Stimulated activated CD4-positive, alpha-beta T cell treated with anti-CD3 and anti-CD28 coated beads, Interleukin-1b, Interleukin-23, amount 100 ng/mL, for 48 hours (primary cell): Measurements from ENCODE around the gene AVP.
"Not testable (repeated sequence)": the region's sequence is repeated elsewhere in the genome, so short reads cannot be mapped to it uniquely, and the experiment has no call there.

Experiments used
- DNase-seq: peaks from one replicate; pipeline ENCODE4 v3.0.0-alpha.2; 2020

AVP gene

DNA sequence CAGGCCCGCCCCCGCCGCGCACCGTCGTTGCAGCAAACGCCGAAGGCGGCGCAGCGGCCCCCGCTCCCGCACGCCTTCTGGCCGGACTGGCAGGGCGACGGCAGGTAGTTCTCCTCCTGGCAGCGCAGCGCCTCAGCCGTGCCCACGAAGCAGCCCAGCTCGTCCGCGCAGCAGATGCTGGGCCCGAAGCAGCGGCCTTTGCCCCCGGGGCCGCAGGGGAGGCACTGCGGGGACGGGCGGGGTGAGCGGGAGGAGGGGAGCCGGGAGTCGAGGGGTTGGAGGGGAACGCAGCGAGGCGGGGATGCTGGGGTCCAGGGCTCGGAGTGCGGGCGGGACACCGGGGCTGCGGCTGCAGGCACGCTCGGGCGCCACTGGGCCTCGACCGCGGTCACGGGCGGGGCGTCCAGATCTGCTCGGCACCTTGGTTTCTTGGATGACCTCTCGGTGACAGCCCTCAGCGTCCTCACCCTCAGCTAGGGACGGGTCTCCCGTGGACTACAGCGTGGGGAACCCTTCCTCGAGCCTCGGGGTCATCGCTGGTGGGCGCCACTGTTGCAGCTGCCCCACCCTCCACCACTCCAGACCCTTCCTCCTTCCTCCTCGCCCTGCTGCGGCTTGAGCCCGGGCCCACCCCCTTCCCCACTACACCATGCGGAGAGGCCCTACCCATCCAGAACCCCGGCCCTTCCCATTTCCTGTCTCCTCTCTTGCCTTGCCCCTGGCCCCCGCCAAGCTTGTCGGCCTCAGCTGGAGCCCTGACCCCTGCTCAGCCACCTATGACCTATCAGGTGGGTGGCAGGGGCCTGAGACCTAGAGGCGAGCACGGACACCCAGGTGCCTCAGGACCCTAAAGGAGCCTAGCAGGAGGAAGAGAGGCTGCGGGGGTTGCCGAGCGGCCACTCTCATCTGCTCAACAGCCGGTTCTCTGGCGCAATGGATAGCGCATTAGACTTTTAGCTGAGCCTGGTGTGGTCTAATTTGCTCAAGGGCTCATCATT lies 1.3 kb downstream of the AVP start:
- no peak for DNase-seq

DNA sequence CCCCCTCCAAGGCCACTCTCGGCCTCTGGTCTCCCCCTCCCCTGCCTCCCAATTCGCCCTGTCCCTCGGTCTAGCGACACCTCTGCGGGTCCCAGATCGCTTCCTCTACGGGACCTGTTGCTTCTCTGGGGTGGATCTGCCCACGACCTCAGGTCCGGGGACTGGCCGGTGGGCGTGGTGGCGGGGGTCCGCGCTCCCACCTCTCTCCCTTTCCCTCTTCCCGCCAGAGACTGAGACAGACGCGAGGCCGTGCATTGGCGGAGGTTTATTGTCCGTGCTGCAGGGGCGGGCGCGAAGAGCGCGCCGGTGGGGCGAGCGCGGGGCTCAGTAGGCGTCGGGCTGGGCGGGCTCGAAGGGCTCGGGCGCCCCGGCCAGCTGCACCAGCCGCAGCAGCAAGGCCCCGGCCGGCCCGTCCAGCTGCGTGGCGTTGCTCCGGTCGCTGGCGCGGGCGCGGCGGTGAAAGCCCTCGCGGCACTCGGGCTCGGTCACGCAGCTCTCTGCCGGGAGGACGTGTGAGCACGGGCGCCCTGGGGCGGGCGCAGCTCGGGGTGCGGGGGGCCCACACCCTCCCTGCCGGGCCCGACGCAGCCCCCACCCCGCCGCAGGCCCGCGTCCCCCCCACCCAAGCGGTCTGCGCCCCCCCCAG lies 2.1 kb downstream of the AVP start:
- no peak for DNase-seq

DNA sequence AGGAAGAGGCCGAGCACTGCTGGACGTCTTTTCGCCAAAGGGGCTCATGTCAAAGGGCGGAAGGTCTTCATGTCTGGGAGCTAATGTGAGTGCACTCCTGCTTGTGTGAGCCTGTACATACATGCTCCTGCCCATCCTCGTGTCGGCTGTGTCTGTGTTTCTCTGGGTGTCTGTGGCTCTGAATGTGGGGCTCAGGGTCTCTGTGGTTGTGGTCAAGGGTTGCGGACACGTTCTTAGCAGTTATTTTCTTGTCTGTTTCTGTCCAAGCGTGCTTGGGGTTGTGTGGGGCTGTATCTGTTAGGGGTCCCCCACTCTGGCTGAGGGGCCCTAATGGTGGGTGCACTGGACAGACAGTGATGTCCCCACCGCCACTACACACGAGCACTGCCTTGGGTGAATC lies 2.9 kb downstream of the AVP start:
- DNase-seq: no peak

- DNase-seq: no peak
Observed at GRCh38 chr20:3080939-3081388, 3.6 kb downstream of the AVP start.

- DNase-seq: no peak
Observed at GRCh38 chr20:3077618-3078134, 6.8 kb downstream of the AVP start.

DNA sequence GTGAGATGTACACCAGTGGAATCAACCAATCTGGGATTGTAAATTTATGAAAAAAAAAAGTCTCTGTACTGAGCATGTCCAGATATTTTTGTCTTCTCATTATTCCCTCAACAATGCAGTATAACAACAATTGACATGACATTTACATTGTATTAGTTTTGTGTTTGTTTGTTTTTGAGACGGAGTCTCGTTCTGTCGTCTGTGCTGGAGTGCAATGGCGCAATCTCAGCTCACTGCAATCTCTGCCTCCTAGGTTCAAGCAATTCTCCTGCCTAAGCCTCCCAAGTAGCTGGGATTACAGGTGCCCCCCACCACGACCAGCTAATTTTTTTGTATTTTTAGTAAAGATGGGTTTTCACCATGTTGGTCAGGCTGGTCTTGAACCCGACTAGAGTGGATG lies 9.2 kb downstream of the AVP start:
- DNase-seq: not testable (repeated sequence)

GRCh38 chr20:3074812-3075211 lies 9.7 kb downstream of the AVP start:
- DNase-seq: no peak

GRCh38 chr20:3073251-3073643 lies 11.3 kb downstream of the AVP start:
- DNase-seq: peak; percentile 48

DNA sequence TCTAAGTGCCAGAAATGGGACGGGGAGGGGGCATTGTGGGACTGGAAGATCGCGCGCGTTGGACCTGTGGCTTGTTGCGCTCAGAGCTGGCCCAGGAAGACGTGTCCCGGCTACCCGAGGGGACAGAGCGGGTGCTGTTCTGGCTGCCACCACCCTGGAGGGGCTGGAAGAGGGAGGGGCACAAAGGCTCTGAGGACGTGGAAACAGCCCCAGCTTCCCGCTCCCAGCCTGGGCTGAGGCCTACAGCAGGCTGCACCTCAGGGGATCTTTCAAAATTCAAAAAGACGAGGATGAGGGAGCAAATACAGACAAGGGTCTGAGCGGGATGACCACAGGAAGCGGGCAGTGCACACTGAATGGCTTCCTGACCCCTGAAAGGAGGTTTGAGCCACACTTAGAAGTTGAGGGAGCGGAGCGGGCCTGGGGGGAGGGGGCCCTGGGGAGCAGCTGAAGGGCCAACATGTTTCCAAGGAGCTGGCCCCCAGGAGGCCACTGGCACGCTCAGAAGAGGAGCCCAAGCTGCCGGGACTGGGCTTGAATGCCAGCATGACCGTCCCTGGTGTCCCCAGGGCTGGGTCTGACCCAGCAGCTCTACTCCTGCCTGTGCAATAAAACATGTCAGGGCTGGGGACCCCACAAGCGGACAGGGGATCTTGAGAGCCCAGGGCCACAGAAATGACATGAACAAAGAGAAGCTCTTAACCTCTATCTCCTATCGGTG lies 11.8 kb downstream of the AVP start:
- no peak for DNase-seq

DNA sequence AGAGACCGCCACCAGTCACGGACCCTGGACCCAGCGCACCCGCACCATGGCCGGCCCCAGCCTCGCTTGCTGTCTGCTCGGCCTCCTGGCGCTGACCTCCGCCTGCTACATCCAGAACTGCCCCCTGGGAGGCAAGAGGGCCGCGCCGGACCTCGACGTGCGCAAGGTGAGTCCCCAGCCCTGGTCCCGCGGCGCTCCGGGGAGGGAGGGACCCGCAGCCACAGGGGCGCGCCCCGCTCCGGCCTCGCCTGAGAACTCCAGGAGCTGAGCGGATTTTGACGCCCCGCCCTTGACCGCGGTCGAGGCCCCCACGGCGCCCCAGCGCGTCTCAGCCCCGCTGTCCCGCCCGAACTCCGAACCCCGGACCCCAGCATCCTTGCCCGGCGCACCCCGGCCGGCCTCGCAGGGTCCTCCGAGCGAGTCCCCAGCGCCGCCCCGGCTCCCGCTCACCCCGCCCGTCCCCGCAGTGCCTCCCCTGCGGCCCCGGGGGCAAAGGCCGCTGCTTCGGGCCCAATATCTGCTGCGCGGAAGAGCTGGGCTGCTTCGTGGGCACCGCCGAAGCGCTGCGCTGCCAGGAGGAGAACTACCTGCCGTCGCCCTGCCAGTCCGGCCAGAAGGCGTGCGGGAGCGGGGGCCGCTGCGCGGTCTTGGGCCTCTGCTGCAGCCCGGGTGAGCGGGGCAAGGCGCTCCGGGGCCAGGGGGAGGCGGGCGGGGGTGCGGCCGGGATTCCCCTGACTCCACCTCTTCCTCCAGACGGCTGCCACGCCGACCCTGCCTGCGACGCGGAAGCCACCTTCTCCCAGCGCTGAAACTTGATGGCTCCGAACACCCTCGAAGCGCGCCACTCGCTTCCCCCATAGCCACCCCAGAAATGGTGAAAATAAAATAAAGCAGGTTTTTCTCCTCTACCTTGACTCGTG lies 12.7 kb downstream of the AVP start, which contains the start of gene OXT:
OXT (plus strand) TSS at position 11 of the 920 bp plus-strand sequence; CDS start at position 47, 36 bp downstream.
- peak; percentile 69 for DNase-seq

DNA sequence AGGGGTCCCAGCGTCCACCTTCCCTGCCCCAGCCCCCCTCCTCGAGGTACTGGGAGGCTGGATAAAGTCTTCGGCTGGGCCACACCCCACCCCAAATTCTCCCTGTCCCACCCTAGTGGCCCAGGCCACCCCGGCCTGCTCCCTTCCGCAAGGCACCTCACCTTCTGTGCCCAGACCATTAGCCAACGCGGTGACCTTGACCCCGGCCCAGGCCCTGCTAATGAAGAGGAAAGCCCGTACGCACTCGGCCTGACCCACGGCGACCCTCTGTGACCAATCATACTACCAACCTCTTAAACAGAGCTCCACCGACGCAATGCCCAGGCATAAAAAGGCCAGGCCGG lies 13.3 kb downstream of the AVP start:
- no peak for DNase-seq

DNA sequence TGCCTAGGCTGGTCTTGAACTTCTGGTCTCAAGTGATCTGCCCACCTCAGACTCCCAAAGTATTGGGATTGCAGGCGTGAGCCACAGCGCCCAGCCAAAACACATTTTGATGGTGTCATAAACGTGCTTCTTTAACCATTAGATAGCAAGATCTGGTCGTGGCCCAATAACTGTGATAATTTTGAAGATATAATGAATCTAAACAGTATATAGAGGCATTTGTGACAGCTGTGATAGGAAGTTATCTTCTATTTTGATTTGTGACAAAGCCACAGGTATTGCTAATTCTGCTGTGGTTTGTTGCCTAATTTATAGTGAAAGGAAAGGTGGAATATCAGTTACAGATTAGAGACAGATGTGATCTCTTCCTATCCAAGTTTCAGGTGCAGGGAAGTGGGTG lies 13.8 kb downstream of the AVP start:
- DNase-seq: no peak

DNA sequence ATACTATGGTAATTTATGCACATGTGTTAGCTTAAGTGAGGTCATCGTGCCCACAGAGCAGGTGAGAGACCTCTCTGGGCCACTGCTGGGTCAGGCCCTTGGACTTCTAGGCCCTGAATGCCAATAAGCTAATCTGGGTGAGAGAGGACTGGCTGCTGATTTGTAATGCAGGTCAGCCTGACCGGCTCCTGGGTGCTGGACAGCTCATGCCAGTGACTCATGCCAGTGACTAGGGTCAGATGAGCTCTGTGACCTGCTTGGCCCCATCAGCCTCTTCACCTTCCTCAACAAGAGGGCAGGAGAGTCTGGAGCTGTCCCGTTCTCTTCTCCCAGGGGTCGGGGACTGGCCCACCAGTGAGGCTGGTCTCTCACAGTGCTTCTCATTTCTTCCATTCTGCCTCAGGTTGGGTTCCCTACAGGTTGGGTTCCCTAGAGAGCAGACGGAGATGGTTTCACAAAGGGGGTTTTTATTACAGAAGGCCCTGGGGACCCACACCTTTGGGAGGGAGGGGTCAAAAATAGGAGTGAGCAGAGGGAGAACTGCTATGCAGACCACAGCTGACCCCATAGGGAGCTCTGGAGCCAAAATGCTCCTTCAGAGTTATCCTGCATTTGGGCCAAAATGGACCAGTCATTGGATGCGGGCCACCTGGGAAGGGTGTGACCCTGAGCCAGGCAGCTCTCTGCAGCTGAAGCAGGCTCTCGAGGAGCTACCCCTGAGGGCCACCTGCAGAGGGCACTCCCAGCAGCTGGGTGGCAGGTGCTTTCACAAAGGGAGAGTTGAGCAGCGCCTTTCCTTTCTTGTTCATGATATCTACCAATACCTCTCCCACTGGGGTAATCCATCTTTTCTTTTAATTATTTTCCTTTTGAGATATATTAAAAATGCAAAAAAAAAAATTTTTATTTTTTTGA lies 15.3 kb downstream of the AVP start:
- DNase-seq: no peak

- DNase-seq: no peak
Observed at GRCh38 chr20:3068075-3068474, 16.4 kb downstream of the AVP start.

- no peak for DNase-seq
Observed at GRCh38 chr20:3067139-3068014, 17.1 kb downstream of the AVP start.

DNA sequence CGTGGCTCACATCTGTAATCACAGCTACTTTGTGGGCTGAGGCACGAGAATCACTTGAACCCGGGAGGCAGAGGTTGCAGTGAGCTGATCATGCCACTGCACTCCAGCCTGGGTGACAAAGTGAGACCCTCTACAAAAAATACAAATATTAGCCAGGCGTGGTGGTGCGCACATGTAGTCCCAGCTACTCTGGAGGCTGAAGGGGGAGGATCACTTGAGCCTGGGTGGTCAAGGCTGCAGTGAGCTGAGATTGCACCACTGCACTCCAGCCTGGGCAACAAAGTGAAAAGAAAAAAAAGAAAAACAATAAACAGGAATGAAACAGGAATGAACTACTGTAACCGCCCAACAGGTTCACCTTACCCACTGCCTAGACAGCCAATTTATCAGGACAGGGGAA lies 20.4 kb downstream of the AVP start:
- DNase-seq: not testable (repeated sequence)

- no peak for DNase-seq
Observed at GRCh38 chr20:3059489-3059888, 25.0 kb downstream of the AVP start.

- no peak for DNase-seq
Observed at GRCh38 chr20:3051385-3052019, 33.0 kb downstream of the AVP start.
